OCI-LY7 (cell line): ENCODE results near the gene DHRS9.

Experiments used
- EZH2phosphoT487 ChIP-seq: fragments of 200-600 bp; sonication (generic); IDR thresholded peaks from 2 replicates; pipeline ENCODE4 v1.6.1; 2018; ENCODE audit warnings: low read depth, borderline replicate concordance, mild to moderate bottlenecking, mixed run types, antibody characterized with exemption, low read length, moderate library complexity, mixed read lengths
- TF ChIP-seq, protein P1 (sequence below): fragments of 200-600 bp; sonication (generic); conservative IDR thresholded peaks from 2 replicates; pipeline ENCODE4 v1.5.1; 2014; ENCODE audit warnings: mild to moderate bottlenecking, antibody characterized with exemption, low read length, moderate library complexity, mixed read lengths

GRCh38 chr2:169073963-169074751, 4.8 kb downstream of the DHRS9 start:
- TF ChIP-seq, protein P1, sequence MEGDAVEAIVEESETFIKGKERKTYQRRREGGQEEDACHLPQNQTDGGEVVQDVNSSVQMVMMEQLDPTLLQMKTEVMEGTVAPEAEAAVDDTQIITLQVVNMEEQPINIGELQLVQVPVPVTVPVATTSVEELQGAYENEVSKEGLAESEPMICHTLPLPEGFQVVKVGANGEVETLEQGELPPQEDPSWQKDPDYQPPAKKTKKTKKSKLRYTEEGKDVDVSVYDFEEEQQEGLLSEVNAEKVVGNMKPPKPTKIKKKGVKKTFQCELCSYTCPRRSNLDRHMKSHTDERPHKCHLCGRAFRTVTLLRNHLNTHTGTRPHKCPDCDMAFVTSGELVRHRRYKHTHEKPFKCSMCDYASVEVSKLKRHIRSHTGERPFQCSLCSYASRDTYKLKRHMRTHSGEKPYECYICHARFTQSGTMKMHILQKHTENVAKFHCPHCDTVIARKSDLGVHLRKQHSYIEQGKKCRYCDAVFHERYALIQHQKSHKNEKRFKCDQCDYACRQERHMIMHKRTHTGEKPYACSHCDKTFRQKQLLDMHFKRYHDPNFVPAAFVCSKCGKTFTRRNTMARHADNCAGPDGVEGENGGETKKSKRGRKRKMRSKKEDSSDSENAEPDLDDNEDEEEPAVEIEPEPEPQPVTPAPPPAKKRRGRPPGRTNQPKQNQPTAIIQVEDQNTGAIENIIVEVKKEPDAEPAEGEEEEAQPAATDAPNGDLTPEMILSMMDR, result no peak
- no peak for TF ChIP-seq EZH2phosphoT487
